H4 (cell line): ENCODE data around the gene SLC11A1. TPM values are rescaled to one million over a fixed set of nuclear protein-coding genes. Genes with fewer than 3 reads are reported as not detected.

Source experiments
- DNase-seq: peaks from one replicate; pipeline ENCODE4 v3.0.0-alpha.2; 2015; ENCODE audit warnings: low spot score
- total RNA-seq: library from RNA; depleted of rRNA; stranded (reverse); fragments of >200 nt; shearing (Covaris generic); gene quantifications from 2 replicates; pipeline ENCODE4 v1.2.3, GENCODE V29; 2014; rRNA removed

The SLC11A1 gene, protein sequence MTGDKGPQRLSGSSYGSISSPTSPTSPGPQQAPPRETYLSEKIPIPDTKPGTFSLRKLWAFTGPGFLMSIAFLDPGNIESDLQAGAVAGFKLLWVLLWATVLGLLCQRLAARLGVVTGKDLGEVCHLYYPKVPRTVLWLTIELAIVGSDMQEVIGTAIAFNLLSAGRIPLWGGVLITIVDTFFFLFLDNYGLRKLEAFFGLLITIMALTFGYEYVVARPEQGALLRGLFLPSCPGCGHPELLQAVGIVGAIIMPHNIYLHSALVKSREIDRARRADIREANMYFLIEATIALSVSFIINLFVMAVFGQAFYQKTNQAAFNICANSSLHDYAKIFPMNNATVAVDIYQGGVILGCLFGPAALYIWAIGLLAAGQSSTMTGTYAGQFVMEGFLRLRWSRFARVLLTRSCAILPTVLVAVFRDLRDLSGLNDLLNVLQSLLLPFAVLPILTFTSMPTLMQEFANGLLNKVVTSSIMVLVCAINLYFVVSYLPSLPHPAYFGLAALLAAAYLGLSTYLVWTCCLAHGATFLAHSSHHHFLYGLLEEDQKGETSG
- total RNA-seq, result 0.04 and 0.10 TPM in 2 replicates

DNA sequence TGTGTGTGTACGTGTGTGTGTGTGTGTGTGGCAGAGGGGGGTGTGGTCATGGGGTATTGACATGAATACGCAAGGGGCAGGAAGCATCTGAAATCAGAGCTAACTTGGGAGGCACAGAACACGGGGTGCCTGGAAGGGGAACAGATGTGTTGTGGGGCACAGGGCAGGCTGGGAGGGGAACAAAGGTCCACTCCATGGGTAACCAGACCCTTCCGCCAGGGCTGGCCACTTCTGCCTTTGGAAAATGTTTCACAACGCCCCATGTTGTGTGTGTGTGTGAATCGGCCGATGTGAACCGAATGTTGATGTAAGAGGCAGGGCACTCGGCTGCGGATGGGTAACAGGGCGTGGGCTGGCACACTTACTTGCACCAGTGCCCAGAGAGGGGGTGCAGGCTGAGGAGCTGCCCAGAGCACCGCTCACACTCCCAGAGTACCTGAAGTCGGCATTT is at the start of gene SLC11A1:
Gene SLC11A1 (plus strand): TSS at position 358 of the 451 bp plus-strand sequence. CDS start 96 bp downstream, outside the sequence.
- no peak for DNase-seq

DNA sequence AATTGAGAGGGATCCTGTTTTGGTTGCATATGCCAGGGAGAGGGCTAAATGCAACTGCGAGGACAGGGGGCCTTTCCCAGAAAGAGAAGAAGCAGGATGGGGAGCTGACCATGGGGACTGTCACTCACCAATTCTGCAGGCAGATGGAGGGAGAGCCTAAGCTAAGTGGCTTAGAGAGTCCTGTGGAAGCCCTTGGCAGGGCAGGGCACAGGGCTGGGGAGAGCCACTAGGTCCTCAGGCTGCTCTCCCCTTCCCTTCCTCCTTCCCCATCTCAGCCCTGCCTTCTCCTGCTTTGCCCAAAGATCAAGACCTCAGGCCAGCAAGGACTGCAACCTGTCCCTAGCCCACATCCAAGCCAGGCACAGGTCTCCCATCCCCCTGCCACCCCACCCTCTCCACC is 49.8 kb upstream of the SLC11A1 start:
- DNase-seq, result no peak

DNA sequence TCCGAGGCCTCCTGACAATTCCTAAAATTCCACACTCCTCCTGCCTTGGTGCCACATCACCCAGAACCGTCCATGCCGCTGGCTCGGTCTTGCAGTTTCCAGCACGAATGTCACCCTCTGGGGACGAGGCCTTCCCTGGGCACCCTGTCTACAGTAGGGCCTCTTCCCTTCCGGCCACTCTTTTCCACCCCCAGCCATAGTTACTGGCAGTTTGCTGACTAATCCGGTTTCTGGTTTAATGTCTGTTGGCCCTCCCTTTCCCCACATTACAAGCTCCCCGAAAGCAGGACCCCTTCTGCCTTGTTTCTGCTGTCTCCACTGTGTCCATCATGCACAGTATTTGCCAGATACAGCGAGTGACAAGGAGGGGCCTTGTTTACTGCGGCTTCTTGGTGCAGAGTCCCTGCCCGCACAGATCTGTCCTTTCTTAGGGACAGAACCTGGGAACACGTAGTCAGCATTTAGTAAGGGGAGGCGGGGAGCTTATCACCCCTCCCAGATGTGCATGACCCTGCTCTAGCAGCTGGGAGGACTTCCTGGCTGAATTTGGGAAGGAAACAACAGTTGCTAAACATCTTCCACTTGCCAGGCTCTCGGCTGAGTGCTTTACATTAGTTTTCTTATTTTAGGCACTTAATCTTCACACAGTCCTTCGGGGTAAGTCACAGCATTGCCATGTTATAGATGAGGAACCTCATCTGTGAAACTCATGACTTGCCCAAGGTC is 49.0 kb upstream of the SLC11A1 start:
- no peak for DNase-seq

DNA sequence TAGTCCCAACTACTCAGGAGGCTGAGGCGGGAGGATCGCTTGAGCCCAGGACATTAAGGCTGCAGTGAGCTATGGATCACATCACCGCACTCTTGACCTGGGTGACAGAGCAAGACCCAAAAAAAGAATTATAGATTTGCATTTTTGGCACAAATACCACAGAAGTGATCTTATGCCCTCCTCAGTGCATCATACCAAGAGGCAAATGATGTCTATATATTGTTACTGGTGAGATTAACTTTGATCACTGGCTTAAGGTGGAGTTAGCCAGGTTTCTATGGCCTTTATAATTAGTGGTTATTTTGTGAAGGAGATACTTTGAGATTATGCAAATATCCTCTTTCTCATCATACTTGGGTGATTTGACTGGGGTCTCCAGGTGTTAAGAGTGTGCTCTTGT is 47.5 kb upstream of the SLC11A1 start:
- DNase-seq, result no peak

DNA sequence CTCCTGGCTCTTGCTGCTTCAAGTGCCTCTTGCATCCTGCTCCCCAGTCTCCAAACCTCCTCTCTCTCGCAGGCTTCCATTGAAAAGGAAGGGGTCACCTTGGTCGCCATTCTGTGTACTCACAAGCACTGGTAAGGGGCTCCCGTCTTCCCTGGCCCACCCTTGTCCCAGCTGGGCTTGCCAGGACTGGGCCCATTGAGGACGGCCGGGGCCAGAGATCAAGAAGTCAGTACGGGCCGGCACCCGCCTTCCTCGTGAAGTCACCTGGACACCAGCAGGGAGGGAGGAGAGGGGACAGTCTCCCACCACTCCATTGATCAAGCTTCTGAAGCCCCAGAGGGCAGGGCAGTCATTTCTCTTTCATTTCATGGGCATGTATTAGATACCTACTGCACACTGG is 41.4 kb upstream of the SLC11A1 start:
- DNase-seq, result no peak

DNA sequence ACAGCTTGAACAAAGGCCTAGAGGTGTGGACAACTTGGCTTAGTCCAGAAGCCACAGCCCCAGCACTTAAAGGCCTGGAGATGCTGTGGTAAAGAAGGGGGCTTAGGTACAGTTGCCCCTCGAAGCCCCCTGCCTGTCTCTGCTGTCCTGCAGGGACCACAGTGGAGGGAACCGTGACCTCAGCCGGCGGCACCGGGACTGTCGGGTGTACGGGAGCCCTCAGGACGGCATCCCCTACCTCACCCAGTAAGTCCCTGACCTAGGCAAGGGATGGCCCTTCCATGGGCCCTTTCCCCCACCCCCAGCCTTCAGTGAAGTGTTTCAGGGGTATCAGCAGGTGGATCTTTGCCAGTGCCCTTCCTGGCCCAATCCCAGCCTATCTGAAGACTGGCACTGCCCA is 40.7 kb upstream of the SLC11A1 start:
- no peak for DNase-seq

DNA sequence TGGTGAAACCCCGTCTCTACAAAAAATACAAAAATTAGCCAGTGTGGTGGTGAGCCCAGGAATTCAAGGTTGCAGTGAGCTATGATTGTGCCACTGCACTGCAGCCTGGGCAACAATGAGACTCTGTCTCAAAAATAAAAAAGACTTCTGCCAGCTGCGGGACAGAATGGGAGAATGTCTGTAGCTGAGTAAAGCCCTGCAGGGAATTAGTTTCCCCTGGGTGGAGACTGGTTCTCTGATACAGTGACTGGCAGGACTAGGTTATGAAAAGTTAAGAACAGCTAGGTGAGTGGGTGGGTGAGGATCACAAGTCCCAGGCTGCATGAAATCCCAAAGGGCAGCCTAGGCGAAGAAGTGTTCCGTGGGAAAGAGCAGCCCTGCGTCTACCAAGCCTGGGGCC is 39.2 kb upstream of the SLC11A1 start:
- DNase-seq, result no peak

DNA sequence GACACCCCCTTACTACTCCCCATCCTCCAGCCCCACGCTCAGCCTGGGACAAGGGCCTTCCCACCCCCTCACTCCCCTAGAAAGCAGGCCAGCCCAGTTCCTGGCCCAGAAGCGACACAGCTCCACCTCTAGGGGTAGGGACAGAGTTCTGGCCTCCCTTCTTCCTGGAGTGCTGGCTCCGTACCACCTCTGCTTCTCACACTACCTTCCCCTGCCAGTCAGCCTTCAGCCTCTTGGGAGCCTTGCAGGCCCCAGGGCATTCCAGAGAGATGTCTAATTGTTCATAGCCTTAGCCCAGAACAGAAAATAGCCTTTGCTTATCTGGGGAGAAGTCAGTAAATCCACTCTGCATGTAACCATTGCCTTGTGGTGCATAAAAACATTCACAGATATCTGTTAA is 38.5 kb upstream of the SLC11A1 start:
- DNase-seq, result no peak

DNA sequence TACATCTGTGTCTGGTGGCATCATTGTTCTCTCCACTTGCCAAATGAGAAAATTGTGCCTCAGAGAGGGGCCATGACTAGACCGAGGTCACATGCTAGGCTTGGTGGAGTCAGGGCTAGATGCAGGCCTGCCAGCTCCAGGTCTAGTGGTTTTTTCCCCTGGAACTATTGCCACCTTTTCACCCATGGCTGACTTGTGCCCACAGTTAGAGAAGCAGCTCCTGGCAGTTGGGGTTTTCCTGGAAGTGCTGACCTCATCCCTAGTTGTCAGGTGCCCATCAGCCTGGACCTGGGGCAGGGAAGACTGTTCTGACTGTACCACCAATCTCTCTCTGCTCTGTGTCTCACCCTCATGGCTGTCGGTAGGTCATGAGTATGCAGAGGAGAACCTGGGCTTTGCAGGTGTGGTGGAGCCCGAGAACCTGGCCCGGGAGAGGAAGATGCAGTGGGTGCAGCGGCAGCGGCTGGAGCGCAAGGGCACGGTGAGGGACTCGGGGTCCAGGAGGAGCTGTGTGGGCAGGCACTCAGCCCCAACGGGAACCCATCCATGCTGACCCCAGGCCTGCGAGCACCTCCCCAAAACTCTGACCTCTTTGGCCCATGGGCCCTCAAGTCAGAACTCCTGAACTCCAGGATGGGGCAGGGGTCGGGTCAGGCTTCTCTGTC is 37.9 kb upstream of the SLC11A1 start:
- DNase-seq, result no peak

DNA sequence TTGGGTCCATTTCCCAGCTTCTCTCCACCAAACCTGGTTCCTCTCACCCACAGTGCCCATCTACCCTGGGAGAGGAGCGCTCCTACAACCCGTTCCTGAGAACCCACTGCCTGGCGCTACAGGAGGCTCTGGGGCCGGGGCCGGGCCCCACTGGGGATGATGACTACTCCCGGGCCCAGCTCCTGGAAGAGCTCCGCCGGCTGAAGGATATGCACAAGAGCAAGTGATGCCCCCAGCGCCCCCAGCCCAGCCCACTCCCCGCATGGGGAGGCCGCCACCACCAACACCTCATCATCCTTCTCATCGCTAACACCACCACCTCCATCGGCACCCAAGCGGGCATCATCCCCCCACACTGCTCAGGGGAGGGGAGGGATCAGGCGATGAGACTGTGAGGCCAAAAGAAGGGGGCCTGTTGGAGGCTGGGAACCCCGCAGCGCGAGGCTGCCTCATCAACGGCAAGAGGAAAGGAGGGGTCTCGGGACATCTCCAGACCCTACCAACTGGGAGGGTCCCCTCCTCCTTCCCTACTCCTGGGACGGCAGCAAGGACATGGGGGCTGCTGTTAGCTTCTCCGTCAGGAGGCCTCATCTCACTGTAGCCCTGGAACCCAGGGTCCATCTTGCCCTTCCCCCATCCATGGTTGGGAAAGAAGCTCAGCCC is 37.2 kb upstream of the SLC11A1 start:
- no peak for DNase-seq

DNA sequence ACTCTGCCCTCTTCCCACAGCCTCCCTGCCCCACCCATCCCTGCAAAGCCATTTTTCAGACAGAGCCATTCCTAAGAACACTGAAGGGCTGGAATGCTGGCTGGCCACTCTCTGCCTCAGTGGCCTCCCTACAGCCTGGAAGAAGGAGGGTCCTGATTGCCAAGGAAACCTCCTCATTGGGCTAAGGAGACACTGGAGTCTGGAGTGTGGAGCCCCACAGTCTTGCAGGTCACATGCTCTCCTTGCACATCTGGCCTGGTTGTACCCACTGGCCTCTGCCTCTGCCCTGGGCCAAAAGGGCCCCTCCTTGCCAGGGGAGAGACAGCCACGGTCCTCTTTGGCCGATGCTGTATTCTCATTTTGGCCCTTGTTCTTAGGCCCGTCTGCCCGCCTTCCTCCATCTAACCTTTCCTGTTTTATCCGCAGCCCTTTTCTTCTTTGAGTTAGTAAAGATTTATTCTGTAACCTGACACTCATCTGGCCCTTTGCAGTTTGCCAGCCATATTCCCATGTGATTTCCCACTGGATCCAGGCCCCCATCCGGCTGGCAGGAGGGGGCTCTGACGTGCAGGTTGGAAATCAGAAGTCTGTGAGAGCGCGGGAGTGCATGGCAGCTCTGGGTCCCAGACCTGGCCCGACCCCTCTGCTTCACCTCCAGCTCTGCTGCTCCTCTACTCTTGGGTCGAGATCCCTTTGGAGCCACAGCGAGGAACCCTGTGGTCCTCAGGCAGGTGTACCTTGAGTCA is 36.4 kb upstream of the SLC11A1 start:
- DNase-seq, result no peak

DNA sequence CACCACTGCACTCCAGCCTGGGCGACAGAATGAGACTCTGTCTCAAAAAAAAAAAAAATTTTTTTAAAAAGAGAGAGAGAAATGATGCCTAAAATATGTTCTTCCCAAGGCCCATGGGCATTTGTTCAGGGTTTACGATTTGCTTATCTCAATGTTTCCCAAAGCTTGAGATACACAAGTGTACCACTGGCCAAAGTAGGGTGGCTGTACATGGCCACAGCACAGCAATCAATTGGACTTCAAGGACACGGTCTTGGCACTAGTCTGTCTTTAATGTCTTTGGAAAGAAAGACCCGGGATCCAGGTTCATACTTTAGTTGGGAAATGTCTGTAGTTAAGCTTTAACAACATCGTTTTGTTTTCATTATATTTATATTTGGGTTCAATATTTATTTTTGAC is 34.9 kb upstream of the SLC11A1 start:
- DNase-seq, result no peak

DNA sequence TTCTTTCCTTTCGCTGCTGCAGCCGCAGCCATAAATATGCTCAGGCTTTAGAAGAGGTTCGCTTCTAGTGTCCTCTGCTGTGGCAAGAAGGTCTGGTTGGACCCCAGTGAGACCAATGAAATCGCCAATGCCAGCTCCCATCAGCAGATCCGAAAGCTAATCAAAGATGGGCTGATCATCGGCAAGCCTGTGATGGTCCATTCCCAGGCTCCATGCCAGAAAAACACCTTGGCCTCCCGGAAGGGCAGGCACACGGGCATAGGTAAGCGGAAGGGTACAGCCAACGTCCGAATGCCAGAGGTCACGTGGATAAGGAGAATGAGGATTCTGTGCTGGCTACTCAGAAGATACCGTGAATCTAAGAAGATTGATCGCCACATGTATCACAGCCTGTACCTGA is 28.0 kb upstream of the SLC11A1 start:
- DNase-seq, result no peak

DNA sequence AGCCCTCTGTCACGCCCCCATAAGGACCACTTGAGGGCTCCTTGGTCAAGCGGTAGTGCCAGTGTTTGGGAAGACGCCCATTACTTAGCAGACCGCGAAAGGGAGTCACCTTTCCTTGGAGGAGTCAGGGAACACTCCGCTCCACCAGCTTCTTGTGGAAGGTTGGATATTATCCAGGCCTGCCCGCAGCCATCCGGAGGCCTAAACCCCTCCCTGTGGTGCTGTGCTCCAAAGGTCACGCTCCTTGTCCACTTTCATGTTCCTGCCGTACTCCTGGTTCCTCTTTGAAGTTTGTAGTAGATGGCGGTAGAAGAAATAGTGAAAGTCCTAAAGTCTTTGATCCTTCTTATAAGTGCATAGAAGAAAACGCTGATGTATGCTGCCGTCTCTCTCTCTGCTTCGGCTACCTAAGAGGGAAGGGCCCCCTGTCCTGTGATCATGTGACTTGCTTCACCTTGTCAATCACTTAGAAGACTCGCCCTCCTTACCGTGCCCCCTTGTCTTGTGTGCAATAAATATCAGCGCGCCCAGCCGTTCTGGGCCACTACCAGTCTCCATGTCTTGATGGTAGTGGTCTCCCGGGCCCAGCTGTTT is 27.1 kb upstream of the SLC11A1 start:
- no peak for DNase-seq

DNA sequence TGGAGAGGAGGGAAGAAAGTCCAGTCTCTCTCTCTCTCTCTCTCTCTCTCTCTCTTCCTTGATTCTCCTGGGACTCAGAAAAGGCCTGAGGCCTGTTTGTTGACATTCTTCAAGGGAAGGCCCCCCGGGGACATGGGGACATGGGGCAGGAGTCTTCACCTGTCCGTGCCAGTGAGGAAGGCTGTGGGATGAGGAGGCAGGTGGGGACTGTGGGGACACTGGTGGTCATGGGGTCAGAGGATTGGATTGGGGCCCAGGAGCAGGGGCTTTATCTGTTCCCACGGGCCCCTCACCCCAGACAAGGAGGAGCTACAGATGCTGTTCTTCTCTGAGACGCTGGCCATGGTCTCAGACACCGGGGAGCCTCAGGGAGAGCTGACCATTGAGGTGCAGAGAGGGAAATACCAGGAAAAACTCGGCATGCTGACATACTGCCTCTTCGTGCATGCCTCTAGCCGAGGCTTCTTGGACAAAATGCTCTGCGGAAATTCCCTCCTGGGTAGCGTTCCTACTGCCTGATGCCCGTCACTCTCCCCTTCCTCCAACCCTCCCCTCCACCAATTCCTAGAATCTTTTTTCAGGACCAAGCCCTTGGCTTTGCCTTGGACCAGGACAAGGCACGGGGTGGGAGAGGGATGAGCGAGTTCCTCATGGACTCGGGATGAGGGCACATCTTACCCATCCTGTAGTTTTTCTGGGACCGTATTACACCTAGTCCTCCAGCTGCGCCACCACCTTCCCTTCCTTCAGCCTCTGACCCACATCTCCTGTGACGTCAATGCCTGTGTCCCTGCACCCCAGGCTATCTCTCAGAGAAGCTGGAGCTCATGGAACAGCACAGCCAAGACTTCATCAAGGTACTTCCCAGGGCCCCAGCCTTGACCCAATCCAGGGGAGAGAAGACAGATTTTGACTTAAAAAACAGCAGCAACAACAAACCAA is 24.6 kb upstream of the SLC11A1 start:
- no peak for DNase-seq

DNA sequence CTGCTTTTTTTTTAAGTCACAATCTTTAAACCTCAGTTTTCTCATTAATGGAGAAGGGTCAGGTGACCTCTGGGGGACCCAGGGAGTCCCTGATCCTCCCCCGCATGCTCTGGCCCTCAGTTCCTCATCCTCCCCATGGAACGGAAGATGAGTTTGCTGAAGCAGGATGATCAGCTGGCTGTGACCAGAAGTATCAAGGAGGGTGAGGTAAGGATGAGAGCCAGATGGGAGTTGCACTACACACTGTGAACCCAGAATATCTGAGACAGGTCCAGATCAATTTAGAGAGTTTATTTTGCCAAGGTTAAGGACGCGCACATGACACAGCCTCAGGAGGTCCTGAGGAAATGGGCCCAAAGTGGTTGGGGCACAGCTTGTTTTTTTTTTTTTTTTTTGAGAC is 21.6 kb upstream of the SLC11A1 start:
- DNase-seq, result no peak

DNA sequence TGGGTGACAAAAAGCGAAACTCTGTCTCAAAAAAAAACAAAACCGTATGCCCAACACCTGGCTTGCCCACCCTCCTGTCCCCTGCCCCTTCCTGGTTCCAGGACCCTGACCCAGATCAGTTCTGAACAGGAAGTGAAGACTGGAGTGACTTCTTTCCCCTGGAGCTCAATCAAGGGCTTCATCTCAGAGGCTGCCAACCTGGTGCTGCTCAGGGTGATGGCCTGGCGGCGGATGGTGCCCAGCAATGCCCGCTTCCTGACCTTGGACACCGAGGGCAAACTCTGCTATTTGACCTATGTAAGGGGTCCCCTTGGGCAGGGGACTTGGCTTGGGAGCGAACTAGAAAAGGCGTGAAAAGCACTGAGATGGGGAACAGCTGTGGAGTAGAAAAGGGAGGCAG is 19.5 kb upstream of the SLC11A1 start:
- no peak for DNase-seq

DNA sequence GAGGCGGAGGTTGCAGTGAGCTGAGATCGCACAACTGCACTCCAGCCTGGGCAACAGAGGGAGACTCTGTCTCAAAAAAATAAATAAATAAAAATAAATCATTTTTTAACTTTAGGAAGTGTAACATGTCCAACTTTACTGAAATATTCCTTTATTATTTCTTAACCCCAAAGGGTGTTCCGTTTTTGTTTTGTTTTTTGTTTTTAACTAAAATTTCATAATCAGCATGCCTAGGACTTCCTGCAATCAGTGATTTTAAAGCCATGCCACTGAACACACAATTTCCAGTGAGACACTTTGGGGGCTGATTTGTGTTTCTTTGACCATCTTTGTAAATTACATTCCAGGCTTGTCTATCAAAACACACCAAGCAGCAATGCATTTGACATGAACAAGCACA is 18.3 kb upstream of the SLC11A1 start:
- DNase-seq, result no peak

DNA sequence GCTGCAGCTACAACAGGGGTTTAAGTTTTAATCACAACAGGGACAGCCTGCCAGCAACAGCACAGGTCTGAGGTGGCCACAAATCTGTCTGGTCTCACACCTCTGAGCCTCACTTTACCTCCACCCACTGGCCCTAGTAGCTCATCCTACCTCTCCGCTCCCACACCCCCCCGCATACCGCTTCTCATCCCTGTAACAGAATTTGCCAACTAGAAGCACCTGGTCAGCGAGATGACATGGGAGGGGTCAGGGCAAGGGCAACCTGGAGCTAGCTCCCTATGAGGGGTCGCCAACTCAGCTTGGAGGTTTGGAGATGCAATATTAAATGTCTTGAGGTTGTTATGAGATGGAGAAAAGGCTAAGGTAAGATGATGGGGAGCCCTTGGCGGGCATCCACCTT is 17.9 kb upstream of the SLC11A1 start:
- DNase-seq, result no peak
